NCI-H2196 (cell line): Measurements from ENCODE around the gene ASXL1.
A peak's percentile ranks its signal among the peaks of the same experiment; 100 is the strongest.
"Not testable (repeated sequence)": the region's sequence is repeated elsewhere in the genome, so short reads cannot be mapped to it uniquely, and the experiment has no call there.

ENCODE experiments used
- DNase-seq: peaks from one replicate; lab custom pipeline; 2025; ENCODE audit not compliant: unreplicated experiment; lab: John Stamatoyannopoulos, UW

ASXL1 gene

GRCh38 chr20:32359633-32360332 lies 1.7 kb downstream of the ASXL1 start:
- peak; percentile 43 for DNase-seq

DNA sequence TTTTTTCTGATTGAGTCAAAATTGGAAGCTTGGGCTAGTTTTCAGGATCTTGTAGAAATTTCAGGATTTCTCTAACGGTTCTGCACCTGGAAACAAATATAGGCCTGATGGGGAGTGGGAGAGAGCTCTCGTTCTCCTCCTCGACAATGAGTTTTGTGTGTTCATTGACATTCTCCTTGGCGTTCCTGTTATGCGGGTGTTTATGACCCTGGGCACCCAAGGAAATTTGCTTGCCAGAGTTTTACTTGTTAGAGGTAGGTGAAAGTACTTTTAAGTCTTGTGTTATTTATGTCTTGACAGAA lies 2.2 kb downstream of the ASXL1 start:
- no peak for DNase-seq

GRCh38 chr20:32362901-32363364 lies 4.8 kb downstream of the ASXL1 start:
- DNase-seq: no peak

- no peak for DNase-seq
Measured at GRCh38 chr20:32363492-32363891, 5.4 kb downstream of the ASXL1 start.

GRCh38 chr20:32364554-32365208 lies 6.5 kb downstream of the ASXL1 start:
- no peak for DNase-seq

- DNase-seq: no peak
Measured at GRCh38 chr20:32365564-32365963, 7.4 kb downstream of the ASXL1 start.

DNA sequence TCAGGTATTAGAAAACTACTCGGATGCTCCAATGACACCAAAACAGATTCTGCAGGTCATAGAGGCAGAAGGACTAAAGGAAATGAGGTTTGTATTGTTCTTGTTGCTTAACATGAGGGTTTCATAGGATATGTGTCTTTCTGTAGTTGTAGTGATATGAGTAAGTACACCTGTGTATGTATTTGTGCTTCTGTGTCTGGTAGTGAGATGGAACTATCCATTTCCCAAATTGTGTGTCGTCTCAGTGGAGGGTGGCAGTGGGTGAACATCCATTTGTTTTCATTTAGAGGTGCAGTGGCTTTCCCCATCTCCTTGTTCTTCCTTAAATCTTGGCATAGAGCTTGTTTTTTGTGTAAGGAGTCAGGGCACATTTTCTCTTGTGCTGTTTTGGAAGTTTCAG lies 8.2 kb downstream of the ASXL1 start:
- DNase-seq: no peak

DNA sequence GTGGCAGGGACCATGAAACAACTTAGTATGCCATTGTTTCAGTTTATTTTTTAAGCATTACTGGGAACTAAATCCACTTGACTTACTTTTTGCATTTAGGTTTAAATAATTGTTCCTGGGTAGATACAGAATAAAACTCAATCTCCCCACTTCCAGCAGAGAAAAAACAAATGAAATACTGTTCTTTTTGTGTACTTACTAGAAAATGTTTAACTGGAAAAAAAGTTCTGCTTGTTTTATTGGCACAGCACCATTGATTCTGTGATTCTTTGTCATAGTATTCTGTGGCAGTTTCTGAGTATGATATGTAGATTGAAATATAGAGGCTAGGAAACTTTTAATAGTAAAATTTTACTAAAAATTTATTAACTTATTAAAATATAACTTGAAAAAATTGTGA lies 10.2 kb downstream of the ASXL1 start:
- DNase-seq: no peak

DNA sequence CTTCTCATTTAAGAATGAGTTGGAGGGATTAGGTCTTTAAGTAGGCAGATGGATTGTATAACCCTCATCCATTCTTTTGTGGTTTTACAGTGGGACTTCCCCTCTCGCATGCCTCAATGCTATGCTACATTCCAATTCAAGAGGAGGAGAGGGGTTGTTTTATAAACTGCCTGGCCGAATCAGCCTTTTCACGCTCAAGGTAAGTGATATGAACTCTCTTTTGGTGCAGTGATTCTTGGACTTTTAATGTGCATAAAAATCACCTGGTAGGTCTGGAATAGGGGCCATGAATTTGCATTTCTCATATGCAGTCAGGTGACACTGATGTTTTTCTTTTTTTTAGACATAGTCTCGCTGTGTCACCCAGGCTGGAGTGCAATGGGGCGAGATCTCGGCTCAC lies 10.8 kb downstream of the ASXL1 start:
- no peak for DNase-seq

DNA sequence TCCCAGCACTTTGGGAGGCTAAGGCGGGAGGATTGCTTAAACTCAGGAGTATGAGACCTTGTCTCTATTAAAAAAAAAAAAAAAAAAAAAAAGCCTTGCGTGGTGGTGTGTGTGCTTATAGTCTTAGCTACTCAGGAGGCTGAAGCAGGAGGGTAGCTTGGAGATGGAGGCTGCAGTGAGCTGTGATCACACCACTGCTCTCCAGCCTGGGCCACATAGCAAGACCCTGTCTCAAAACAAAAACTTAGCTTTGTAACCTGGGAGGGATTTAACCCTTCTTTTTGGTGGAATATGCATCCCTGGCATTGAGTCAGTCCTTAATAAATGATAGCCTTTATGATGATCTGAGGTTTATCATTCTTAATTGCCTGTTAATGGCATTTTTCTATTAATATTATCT lies 12.8 kb downstream of the ASXL1 start:
- DNase-seq: no peak

DNA sequence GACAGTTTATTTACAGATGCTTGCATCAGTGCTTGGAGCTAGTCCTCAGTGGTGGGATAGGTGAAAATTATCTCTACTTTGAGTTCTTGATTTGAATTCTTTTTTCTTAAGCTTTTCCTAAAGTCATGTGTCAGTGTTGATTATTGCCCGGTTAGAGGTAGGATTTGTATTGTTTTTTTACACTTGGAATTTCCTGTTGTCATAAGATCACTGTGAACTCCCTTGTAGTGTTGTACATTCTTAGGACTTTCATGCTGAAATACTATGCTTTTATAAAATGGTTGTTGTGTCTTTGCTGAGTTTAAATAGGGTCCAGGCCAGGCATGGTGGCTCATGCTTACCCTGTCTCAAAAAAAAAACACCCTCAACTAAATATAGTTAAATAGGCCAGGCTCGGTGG lies 20.3 kb downstream of the ASXL1 start:
- DNase-seq: no peak

DNA sequence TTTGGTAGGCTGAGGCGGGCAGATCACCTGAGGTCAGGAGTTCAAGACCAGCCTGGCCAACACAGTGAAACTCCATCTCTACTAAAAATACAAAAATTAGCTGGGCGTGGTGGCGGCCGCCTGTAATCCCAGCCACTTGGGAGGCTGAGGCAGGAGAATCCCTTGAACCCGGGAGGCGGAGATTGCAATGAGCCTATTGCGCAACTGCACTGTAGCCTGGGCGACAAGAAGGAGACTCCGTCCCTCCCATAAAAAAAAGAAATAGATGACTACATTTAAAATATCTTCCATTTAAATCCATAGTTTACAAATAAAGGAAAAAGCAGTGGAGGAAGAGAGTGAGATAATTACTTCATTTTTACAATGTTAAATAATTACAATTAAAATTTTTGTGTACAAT lies 21.9 kb downstream of the ASXL1 start:
- DNase-seq: not testable (repeated sequence)

DNA sequence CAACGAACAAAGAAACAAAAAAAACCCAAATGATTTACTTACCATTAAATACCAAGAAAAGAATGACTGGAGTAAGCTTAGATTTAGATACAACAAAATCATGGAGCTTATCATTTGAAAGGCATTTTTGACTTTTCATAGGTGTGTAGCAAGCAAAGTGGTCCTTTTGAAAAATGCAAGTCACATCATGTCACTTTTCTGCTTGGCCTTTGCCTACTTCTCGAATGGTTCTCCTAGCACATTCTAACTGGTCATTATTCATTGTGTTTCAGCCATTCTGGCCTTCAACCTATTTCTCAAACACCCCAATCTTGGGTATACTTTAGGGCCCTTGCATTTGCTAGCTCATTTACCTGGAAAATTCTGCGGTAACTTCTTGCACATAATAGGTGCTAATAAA lies 22.6 kb downstream of the ASXL1 start:
- no peak for DNase-seq

GRCh38 chr20:32382102-32382950 lies 24.2 kb downstream of the ASXL1 start:
- no peak for DNase-seq

DNA sequence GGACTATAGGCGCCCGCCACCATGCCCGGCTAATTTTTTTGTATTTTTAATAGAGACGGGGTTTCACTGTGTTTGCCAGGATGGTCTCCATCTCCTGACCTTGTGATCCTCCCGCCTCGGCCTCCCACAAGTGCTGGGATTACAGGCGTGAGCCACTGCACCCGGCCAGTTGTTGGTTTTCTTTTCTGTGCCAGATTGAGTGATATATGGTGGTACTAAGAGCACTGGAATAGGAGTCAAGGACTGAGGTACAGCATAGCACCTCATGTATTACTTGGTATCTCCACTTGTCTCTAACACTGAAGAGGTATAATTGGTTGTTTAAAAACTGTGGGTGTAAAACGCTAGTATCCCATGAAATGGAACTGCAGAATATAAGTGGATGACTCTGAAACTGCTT lies 25.3 kb downstream of the ASXL1 start:
- not testable (repeated sequence) for DNase-seq

- no peak for DNase-seq
Measured at GRCh38 chr20:32385541-32385940, 27.4 kb downstream of the ASXL1 start.

DNA sequence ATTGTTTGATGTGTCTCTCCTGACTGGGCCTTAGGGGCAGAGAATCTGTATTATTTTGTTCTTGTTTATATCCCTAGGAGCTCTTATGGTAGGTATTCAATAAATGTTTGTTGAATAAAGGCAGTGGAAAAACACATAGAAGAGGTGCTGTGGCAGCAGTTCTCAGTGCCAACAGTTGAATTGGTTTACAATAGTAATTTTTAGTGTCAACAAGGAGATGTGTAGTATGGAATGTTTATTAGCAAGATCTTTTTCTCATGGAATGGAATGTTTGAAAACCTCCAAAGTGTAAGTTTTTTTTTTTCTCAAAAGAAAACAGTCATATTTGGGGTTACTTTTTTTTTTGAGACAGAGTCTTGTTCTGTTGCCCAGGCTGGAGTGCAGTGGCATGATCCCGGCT lies 28.0 kb downstream of the ASXL1 start:
- no peak for DNase-seq

GRCh38 chr20:32387252-32387651 lies 29.1 kb downstream of the ASXL1 start:
- no peak for DNase-seq

GRCh38 chr20:32391003-32391402 lies 32.9 kb downstream of the ASXL1 start:
- DNase-seq: no peak

DNA sequence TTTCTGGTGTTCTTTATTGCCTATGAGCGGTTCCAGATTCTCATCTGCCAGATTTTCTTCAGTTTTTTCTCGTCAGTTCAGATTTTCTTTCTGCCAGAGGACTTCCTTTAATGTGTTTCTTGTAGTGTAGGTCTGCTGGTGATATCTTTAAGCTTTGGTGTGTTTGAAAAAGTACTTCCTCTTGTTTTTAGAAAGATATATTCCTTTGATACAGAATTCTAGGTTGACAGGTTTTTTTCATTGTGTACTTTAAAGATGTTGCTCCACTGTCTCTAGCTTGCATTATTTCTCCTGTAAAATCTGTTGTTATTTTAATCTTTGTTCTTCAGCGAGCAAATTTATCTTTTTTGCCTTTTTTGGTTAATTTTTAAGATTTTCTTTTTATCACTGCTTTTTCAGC lies 36.9 kb downstream of the ASXL1 start:
- DNase-seq: no peak

GRCh38 chr20:32396646-32397160 lies 38.6 kb downstream of the ASXL1 start:
- DNase-seq: no peak

GRCh38 chr20:32397567-32398084 lies 39.5 kb downstream of the ASXL1 start:
- DNase-seq: no peak
